NCI-H82 treated with DMSO at 0.1 percent for 48 hours (cell line): Measurements from ENCODE around the gene ADAM15.

Experiments used
- DNase-seq: peaks from one replicate; lab custom pipeline; 2025; ENCODE audit not compliant: unreplicated experiment; lab: John Stamatoyannopoulos, UW

ADAM15 gene

DNA sequence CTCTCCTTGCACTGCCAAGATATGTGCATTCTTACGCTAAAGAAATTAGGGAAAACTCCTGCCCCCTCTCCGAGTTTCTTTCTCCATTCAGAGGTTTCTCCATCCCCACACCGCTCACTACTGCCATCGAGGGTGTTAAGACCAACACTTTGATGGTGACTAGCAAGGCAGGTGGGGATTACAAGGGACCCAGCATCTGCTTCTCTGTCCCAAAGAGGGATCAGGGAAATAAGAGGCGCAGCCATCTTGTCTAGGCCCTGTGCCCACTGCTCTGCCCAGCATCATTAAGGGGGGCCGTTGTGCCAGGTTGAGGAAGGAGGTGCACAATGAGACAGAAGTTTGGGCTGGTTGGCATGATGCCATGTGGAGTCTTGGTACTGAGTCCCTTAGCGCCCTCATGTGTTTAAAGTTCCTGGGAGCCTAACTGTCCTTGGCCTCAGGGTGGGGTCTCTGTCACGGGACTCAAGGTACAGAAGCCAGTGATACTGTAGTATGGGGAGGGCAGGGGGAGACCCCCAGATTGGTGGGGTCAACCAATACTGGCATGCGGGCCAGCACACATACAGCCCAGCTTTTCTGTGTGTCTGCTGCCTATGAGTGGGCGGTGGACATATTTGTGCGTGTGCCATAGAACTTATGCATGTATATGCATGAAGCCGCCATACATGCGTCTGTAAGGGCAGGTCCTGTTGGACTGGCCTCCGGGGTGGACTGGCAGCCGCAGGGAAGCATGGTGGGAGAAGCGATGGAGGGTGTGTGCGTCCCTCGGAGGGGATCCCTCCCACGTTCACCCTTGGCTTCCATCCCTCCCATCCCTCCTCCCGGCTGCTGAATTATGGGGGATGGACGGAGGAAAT lies 33.0 kb downstream of the ADAM15 start:
- no peak for DNase-seq

DNA sequence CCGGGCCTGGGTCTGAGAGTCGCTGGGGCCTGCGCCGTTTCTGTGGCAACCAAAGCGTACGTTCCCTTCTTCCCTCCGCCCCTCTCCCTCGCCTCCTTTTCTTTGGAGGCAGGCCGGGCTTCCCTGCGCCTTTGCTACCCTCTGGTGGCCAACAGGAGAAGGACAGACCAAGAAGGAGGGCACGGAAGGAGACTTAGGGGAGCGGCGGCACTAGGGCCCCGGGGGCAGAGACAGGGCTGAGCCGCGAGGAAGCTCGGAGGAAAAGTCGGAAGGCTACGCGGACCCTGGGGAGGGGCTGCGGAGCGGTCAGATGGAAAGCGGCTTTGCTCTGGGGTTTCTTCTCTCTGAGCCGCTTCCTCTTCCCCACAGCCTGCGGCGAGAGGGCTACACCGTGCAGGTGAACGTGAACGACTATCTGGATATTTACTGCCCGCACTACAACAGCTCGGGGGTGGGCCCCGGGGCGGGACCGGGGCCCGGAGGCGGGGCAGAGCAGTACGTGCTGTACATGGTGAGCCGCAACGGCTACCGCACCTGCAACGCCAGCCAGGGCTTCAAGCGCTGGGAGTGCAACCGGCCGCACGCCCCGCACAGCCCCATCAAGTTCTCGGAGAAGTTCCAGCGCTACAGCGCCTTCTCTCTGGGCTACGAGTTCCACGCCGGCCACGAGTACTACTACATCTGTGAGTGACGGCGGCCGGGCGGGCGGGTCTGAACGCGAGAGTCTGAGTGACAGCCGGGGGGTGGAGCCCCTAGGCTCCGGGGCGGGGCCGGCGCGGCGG lies 33.8 kb downstream of the ADAM15 start:
- peak; percentile 97 for DNase-seq

DNA sequence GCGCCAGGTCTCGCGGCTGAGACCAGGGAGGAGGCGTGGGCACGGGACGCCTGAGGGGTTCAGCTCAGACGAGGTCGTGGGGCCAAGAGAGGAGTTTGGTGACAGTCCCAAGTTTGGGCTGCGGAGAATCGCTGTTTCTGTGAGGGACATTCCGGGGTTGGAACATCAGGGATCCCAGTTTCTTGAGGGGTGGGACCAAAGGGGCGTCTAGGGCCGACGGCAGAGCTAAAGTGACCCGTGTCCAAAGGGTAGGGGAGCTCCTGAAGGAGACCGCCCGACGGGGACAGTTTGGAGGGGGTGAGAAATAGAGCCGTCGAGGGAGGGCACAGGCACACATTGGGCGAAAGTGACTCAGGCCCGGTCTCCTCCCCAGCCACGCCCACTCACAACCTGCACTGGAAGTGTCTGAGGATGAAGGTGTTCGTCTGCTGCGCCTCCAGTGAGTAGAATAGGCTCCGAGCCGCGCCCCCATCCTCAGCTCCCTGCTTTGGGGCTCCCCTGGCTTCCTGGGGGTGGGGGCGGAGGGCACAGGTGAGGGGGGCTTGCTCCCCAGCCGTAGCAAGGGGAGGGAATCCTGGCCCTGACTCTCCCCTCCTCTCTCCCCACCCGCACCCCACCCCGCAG lies 34.5 kb downstream of the ADAM15 start:
- DNase-seq, result no peak

DNA sequence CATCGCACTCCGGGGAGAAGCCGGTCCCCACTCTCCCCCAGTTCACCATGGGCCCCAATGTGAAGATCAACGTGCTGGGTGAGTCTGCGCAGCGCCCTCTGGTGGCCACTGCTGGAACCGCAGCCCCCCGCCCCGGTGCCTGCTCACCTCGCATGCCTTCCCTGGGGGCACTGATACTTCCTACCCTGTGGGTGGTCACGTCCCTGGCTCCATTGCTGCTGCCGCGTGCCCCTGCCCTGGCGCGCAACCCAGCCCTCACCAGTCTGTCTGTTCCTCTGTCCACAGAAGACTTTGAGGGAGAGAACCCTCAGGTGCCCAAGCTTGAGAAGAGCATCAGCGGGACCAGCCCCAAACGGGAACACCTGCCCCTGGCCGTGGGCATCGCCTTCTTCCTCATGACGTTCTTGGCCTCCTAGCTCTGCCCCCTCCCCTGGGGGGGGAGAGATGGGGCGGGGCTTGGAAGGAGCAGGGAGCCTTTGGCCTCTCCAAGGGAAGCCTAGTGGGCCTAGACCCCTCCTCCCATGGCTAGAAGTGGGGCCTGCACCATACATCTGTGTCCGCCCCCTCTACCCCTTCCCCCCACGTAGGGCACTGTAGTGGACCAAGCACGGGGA lies 35.1 kb downstream of the ADAM15 start:
- DNase-seq, result no peak

DNA sequence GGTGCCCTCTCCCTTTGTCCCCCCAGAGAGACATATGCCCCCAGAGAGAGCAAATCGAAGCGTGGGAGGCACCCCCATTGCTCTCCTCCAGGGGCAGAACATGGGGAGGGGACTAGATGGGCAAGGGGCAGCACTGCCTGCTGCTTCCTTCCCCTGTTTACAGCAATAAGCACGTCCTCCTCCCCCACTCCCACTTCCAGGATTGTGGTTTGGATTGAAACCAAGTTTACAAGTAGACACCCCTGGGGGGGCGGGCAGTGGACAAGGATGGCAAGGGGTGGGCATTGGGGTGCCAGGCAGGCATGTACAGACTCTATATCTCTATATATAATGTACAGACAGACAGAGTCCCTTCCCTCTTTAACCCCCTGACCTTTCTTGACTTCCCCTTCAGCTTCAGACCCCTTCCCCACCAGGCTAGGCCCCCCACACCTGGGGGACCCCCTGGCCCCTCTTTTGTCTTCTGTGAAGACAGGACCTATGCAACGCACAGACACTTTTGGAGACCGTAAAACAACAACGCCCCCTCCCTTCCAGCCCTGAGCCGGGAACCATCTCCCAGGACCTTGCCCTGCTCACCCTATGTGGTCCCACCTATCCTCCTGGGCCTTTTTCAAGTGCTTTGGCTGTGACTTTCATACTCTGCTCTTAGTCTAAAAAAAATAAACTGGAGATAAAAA lies 35.9 kb downstream of the ADAM15 start:
- DNase-seq, result no peak

DNA sequence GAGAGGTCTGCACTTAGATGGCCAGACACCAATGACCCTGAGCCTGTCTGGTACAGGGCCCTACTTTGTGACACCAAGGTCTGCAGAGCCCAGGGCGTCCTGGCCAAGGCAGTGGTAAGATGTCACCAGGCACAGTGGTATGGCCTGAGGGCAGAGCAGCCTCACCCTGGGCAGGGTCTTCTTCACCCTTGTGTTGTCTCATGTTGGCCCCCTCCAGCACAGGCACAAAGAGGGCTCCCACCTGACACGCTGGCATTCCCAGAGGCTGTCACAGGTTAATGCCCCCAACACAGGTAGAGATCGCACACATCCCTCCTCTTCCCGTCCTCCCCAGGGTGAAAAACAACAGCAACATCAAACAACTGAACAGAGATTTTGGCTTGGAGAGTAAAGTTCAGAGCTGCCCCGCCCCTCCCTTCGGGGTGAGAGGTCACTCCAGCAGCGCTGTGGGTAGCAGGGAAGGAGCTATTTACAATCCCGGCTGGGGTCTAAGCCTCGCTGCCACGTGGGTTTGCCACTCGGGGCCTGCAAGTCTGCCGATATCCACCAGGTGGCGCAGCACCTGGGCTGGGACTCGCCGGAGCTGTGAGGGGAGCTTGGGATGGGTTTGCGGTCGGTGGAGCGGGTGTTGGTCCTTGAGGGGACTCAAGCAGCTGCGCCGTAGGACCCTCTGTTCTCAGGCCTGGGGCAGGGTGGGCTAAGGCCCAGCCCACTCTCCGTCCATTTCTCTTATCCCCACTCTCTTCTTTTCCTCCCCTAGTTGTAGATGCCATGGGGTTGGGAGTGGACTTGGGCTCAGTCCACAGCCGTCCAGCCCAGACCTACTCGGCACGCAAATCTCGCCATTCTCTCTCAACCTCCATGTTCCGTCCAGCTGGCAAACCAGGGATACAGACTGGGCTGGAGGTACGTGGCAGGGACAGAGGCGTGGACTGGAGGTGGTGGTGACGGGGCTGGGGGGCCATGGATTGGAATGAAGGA lies 40.2 kb downstream of the ADAM15 start:
- DNase-seq, result peak; percentile 83

DNA sequence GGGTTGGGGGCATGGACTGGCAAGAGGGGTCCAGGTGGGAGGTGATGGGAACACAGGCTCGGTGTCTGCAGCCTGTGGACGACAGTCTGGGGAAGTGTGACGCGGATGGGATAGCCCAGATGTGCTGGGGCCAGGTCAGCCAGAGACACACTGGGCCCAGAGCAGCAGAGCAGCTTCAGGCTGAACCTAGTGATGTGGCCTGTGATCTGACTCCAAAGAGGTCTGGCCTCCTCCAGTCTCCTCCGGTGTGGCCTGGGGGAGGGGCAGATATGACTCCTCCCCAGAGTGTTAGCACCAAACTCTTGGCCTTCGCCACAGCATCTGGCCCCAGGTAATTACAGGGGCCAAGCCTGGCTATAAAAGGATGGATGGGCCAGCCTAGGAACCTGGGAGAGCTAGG lies 41.0 kb downstream of the ADAM15 start:
- no peak for DNase-seq

DNA sequence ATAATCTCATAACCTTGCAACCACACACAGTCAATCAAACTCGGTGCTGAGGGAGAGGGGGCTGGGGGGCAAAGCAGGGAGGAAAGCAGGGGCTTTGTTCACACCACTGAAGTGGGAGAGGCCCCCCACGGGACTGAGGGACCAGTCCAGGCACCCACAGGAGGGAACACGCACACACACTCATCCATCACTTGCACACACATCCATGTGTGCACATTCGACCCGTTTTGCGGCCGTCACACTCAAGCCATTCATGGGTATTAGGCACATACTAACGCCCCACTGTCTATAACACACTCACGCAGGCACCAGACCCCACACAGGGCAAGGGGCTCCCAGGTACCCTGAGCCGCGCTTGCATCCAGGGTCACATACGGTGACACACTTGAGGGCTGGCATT lies 41.5 kb downstream of the ADAM15 start:
- no peak for DNase-seq

DNA sequence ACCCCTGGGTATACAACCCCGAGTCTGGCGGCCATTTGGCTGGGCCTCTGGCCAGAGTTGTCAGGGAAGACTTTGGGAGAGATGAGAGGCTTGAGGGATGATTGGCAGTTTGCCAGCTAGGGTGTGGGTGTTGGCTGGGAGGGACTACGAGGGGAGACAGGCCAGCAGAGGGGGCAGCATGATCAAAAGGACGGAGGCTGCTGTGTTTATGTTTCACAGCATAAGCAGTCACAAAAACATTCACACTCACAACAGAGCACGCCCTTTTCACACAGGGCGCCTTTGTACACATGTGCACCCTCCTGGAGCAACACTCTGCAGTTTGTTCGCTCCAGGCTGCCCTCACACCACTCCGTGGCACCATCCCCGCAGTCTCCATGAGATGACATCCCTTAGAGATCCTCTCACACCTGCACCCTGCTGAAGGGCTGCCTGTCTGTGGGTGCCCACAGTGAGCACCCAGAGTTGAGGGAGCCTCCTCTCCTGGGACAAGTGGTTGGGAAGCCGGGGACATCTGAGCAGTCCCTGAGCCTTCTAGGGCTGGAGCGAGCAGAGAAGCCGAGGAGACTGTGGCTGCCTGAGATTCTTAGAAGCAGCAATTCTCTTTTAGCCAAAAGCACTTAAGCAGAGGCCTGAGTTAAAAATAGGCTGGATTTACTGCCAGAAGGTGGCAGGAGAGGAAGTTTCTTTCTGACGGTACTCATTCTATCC lies 43.0 kb downstream of the ADAM15 start:
- peak; percentile 84 for DNase-seq

DNA sequence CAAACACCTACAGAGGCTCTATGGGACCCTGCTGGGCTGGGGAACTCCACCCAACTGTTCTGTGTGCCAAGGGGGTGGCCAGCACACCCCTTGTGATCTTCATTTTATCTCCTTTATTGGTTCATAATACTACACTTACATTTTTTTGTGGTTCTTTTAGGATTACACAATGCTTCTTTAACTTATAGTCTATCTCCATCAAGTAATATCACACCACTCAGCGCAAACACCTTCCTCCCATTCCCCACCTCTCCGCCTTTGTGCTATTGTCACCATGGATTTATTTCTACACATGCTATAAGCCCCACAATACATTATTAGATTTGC lies 43.5 kb downstream of the ADAM15 start:
- DNase-seq, result no peak

DNA sequence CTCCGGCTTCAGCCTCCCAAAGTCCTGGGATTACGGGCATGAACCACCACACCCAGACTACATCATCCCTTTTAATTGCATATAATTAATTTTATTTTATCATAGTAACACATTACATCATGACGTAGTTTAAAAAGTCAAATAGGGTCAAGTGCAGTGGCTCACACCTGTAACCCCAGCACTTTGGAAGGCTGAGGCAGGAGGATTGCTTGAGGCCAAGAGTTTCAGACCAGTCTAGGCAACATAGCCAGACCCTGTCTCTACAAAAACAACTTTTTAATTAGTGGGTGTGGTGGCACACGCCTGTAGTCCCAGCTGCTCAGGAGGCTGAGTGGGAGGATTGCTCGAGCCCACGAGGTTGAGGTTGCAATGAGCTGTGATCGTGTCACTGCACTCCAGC lies 48.2 kb downstream of the ADAM15 start:
- no peak for DNase-seq

DNA sequence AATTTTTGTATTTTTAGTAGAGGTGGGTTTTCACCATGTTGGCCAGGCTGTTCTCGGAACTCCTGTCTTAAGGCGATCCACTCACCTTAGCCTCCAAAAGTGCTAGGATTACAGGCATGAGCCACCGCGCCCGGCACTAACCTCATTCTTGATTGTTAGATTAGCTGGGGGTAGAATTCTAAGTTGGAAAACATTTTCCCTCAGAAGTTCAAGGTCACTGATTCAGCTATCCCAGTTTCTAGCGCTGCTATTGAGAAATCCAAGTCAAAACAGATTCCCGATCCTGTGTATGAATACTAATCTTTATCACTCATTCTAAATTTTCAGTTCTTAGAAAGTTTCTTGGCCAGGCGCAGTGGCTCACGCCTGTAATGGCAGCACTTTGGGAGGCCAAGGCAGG lies 52.2 kb downstream of the ADAM15 start:
- no peak for DNase-seq

DNA sequence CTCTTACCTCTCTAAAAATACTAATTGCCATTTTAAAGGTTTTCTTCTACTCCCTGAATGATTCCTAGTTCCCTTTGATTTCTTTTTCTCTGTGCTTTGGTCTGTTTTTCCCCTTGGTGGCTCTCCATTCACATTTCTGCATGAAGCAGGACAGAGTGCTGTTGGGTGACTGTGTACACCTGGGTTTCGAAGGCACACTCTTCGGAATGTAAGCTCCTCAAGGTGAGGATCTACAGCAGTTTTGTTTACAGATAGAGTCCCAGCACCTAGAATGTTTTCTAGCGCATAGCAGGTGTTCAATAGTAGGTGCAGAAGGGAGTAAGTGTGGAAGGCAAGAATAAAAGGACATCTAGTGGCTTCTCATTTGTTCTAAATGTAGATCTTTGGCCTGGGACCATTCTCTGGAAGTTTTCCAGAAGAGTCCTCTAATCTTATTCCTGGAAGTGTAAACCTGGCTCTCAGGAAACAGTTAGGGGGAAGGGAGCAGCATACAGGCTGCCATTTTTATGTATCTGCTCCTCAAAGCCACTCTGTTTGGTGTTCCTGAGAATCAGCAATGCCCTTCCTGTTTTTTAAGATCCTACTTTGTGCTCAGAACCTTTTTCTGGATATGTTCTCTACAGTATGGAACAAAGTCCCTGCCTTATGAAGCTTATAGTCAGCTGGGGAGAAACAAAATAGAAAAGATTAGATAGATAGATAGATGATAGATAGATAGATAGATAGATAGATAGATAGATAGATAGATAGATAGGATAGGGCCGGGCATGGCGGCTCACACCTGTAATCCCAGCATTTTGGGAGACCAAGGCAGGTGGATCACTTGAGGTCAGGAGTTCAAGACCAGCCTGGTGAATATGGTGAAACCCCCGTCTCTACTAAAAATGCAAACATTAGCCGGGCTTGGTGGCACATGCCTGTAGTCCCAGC lies 53.8 kb downstream of the ADAM15 start:
- no peak for DNase-seq

DNA sequence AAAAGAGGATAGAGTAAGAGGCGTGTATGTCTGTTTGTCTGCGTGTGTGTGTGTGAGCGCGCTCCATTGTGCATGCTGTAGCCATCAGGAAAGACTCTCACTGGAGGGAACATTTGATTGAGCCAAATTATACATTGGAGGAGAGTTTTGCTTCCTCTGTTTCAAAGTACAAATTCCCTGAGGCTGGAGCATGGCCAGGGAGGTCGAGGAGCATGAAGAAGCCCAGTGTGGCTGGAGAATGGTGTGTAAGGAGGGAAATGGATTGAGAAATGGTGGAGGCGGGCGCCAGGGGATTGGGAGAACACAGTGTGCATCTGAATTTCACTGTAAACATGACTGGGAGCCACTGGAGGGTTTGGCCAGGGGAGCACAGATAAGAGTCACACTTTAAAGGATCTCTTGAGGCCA lies 54.5 kb downstream of the ADAM15 start:
- DNase-seq, result no peak

DNA sequence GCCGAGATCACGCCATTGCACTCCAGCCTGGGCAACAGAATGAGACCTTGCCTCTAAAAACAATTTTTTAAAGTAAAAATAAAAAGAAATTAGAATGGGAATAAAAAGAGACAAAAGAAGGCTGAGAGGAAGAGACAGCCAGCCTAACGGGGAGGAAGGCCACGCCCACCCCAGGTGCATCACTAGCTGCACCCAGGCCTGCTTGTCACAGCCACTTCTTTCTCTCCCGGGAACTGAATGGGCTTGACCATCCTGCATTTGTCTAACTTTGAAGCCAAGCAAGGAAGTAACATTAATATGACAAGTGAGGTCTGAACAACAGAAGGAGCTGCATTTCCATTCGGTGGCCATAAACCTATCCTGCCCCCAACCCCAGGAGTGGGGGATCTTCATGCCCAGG lies 55.7 kb downstream of the ADAM15 start:
- DNase-seq, result no peak

DNA sequence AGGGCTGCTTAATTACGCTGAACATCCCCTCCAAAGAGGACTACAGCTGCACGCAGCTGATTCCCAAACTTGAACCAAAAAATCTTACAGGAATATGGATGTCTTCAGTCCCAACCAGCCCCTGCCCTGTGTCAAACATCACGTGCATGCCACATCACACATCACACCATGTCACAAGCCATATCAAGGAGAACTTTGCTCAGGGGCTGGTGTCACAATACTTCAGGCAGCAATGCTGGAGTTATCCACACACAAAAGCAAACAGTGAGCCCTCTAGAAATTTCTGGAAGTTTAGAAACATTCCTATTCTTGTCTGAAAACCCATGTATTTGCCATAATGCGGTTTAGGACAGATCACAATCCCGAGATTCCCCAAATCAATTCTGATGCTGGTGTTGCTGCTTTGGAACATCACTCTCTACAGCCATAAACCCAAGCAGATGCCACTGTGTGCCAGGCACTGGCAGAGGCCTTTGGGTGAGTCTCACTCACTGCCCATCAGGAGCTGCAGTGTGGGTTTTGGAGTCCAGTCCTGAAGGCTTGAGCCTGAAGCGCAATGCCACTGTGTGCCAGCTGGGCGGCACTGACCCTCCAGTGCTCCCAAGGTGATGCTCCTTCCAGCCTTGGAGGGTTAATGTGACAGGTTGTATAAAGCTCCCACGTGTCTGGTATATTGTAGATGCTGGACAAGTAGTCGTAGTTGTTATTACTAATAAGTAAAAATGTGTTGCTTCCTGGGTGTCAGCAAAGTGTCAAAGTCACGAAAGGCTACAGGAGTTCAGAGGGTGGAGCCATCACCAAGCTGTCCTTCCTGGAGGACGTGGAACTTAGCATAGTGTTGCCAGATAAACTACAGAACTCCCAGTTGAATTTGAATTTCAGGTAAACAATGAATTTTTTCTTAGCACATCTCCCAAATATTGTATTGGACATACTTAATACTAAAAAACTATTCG lies 56.5 kb downstream of the ADAM15 start:
- DNase-seq, result no peak

DNA sequence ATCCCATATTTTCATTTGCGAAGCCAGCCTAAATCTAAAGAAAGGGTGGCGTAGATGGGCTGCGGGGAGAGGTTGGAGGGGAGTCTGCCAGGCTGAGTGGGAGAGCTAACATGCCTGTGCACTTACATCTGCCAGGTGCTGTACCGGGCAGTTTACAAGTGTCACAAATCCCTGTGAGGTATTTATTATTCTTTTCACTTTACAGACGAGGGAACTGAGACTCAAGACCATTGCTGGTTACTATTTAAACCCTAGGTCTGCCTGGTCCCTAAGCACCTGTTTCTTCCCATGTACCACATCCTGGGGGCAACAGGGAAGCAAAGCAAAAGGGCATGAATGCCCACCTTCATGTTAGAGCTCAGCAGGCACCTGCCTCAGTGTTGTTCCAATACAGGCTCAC lies 57.2 kb downstream of the ADAM15 start:
- no peak for DNase-seq
